PFSK-1 (cell line): ENCODE data around the gene CACNA1S.

Experiments used
- FOXP2 ChIP-seq: optimal IDR thresholded peaks from 2 replicates; pipeline ENCODE3; 2011; ENCODE audit warnings: borderline replicate concordance, control low read depth, inconsistent platforms; ENCODE audit not compliant: insufficient read depth; ENCODE audit errors: extremely low read length, extremely low read depth
- POLR2AphosphoS5 ChIP-seq: IDR thresholded peaks from 2 replicates; pipeline ENCODE4 v1.6.1; 2012; ENCODE audit warnings: low read depth, mild to moderate bottlenecking, control low read depth, low read length, moderate library complexity
- SIN3A ChIP-seq: IDR thresholded peaks from 2 replicates; pipeline ENCODE4 v1.6.1; 2012; ENCODE audit warnings: mild to moderate bottlenecking, low read length, moderate library complexity, borderline replicate concordance; ENCODE audit not compliant: insufficient read depth
- TAF1 ChIP-seq: IDR thresholded peaks from 2 replicates; pipeline ENCODE4 v1.6.1; 2012; ENCODE audit warnings: low read length, control low read depth, borderline replicate concordance; ENCODE audit not compliant: insufficient read depth
- TF ChIP-seq, protein P1 (sequence below), 2 experiments: IDR thresholded peaks; 2 replicates each; pipeline versions ENCODE4 v1.6.1 to v1.8.0; 2011 to 2012; ENCODE audit warnings: low read depth in 2 of 2, low read length in 2 of 2, control low read depth in 1 of 2, inconsistent platforms in 1 of 2, mild to moderate bottlenecking in 1 of 2, moderate library complexity in 1 of 2; ENCODE audit not compliant: insufficient read depth in 1 of 2

Gene CACNA1S

DNA sequence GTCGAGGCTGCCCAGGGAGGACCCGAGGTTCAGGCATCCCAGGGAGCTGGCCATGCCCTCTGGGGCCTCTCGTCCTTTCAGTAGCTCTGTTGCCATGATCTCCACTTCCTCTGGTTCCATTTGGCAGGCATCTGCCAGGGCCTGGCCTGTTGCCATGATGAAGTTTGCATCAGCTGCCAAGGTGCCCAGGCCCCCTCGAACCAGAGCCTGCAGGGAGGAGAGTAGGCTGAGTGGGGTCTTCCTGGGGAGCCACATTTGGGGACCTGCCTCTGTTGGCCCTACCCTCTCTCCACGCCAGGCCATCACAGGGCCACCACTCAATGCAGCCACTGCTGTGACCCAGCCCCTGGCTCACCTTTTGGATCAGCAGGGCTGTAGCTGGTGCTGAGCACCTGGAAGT lies 72.3 kb downstream of the CACNA1S start:
- TF ChIP-seq SIN3A (no peak), POLR2AphosphoS5 (no peak), TAF1 (no peak), FOXP2 (no peak)
- TF ChIP-seq, protein P1, sequence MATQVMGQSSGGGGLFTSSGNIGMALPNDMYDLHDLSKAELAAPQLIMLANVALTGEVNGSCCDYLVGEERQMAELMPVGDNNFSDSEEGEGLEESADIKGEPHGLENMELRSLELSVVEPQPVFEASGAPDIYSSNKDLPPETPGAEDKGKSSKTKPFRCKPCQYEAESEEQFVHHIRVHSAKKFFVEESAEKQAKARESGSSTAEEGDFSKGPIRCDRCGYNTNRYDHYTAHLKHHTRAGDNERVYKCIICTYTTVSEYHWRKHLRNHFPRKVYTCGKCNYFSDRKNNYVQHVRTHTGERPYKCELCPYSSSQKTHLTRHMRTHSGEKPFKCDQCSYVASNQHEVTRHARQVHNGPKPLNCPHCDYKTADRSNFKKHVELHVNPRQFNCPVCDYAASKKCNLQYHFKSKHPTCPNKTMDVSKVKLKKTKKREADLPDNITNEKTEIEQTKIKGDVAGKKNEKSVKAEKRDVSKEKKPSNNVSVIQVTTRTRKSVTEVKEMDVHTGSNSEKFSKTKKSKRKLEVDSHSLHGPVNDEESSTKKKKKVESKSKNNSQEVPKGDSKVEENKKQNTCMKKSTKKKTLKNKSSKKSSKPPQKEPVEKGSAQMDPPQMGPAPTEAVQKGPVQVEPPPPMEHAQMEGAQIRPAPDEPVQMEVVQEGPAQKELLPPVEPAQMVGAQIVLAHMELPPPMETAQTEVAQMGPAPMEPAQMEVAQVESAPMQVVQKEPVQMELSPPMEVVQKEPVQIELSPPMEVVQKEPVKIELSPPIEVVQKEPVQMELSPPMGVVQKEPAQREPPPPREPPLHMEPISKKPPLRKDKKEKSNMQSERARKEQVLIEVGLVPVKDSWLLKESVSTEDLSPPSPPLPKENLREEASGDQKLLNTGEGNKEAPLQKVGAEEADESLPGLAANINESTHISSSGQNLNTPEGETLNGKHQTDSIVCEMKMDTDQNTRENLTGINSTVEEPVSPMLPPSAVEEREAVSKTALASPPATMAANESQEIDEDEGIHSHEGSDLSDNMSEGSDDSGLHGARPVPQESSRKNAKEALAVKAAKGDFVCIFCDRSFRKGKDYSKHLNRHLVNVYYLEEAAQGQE (IDR thresholded peaks at IDR 0.05; ENCODE audit: insufficient read depth in 1 of 2, low read depth in 2 of 2, low read length in 2 of 2): no peak

DNA sequence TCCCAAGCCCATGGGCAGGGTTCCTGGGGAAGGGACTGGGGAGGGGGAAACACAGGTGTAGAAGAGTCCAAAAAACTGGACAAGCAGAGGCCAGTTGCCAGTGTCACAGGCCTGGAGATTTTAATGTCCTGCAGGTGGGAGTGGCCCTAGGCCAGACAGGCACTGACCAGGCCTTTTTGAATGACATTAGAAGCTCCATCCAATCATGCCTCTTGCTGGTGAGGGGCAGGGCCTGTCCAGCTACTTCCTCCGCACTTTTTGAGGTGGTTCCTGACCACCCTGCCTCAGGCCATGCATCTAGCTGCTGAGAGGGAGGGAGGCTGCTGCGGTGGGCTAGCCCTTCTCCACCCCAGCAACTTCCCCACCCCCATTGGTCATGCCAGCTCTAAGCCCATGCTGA lies 72.8 kb downstream of the CACNA1S start:
- no peak for TF ChIP-seq TAF1
- no peak for TF ChIP-seq POLR2AphosphoS5
- no peak for TF ChIP-seq SIN3A
- TF ChIP-seq, protein P1 (IDR thresholded peaks at IDR 0.05; ENCODE audit: insufficient read depth in 1 of 2, low read depth in 2 of 2, low read length in 2 of 2): no peak
- no peak for TF ChIP-seq FOXP2

DNA sequence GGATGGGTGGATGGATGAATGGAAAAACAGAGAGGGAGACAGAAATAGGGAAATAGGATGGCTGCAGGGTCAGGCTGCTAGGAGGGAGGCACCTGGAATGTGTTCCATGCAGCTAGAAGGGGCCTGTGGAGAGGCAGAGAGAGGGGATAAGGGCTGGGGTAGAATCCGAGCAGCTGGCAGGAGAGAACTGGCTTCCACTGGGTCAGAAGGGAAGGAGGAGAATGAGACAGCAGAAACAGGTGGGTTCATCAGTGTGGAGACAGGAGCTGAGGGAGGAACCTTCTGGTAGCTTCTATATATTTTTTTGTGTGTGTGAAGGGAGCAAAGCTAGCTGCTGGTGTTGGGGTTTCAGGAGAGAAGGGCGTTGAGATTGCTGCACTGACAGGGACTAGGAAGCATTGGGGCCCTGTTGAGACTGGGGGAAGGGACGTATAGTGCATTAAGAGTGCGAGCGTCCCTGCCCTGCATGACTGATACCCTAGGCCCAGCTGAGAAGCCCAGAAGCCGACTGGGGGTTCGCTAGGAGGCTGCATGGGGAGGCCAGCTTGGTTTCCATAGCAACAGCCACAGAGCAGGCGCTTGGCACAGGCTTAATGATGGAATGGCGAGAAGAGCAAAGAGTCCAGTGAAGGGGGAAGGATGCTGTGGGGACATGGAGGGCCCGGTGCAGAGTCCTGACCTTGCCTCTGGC lies 73.9 kb downstream of the CACNA1S start:
- TF ChIP-seq, protein P1 (IDR thresholded peaks at IDR 0.05; ENCODE audit: insufficient read depth in 1 of 2, low read depth in 2 of 2, low read length in 2 of 2): no peak
- TF ChIP-seq TAF1 (no peak), SIN3A (no peak), POLR2AphosphoS5 (no peak), FOXP2 (no peak)

DNA sequence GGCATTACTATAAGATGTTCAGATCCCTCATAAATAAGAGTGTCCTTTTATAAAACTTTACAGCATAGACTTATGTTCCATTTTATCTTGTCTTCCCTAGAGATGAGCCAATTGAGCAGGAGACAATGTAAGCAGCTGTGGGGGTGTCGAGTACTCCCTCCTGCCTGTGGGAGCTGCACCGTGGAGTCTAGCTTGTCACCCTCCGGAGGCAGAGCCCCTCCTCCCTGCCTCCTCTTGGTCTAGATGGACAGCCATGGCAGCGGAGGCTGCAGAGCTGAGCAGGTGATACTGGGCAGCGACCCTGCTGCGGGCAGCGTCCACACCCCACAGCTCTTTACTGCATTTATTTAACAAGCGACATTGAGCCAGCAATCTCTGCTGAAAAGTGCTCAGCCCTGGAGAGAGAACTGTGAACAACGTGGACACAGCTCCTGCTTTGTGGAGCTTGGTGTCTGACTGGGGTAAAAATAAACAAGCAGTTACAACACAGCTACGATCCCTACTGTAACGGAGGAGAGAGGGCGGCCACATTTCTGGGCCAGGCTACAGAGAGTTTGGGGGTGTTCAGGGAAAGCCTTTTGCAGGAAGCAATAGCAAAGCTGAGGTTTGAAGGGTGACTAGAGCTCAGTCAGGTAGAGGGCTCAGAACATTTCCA lies 75.9 kb downstream of the CACNA1S start:
- no peak for TF ChIP-seq TAF1
- no peak for TF ChIP-seq POLR2AphosphoS5
- TF ChIP-seq, protein P1 (IDR thresholded peaks at IDR 0.05; ENCODE audit: insufficient read depth in 1 of 2, low read depth in 2 of 2, low read length in 2 of 2): no peak
- no peak for TF ChIP-seq SIN3A
- no peak for TF ChIP-seq FOXP2
